HG03280 (cell line): Measurements from ENCODE around the gene NMT1.
"Not testable (repeated sequence)": the region's sequence is repeated elsewhere in the genome, so short reads cannot be mapped to it uniquely, and the experiment has no call there.

Experiments used
- ATAC-seq: cut with Tn5 transposase; IDR thresholded peaks from one replicate; pipeline ENCODE4 v1.9.1; 2021; ENCODE audit warnings: mild to moderate bottlenecking, moderate library complexity; ENCODE audit not compliant: unreplicated experiment

The NMT1 gene

GRCh38 chr17:45117848-45118646, 56.9 kb downstream of the NMT1 start:
- no peak for ATAC-seq

GRCh38 chr17:45118691-45119090, 57.6 kb downstream of the NMT1 start:
- ATAC-seq, result no peak

GRCh38 chr17:45119964-45120363, 58.8 kb downstream of the NMT1 start:
- no peak for ATAC-seq

GRCh38 chr17:45120558-45120957, 59.4 kb downstream of the NMT1 start:
- no peak for ATAC-seq

GRCh38 chr17:45121055-45121454, 59.9 kb downstream of the NMT1 start:
- no peak for ATAC-seq

- no peak for ATAC-seq
Measured at GRCh38 chr17:45123076-45123770, 62.1 kb downstream of the NMT1 start.

- ATAC-seq, result no peak
Measured at GRCh38 chr17:45123930-45124796, 63.0 kb downstream of the NMT1 start.

- not testable (repeated sequence) for ATAC-seq
Measured at GRCh38 chr17:45124797-45125122, 63.6 kb downstream of the NMT1 start.

GRCh38 chr17:45125509-45125908, 64.4 kb downstream of the NMT1 start:
- ATAC-seq, result no peak

- ATAC-seq, result no peak
Measured at GRCh38 chr17:45127207-45127547, 66.1 kb downstream of the NMT1 start.

- ATAC-seq, result no peak
Measured at GRCh38 chr17:45127548-45128300, 66.6 kb downstream of the NMT1 start.

GRCh38 chr17:45128331-45128730, 67.2 kb downstream of the NMT1 start:
- no peak for ATAC-seq

GRCh38 chr17:45128989-45129388, 67.9 kb downstream of the NMT1 start:
- no peak for ATAC-seq

- no peak for ATAC-seq
Measured at GRCh38 chr17:45129426-45129939, 68.4 kb downstream of the NMT1 start.

GRCh38 chr17:45129940-45130680, 69.0 kb downstream of the NMT1 start:
- no peak for ATAC-seq

- ATAC-seq, result no peak
Measured at GRCh38 chr17:45130681-45131615, 69.8 kb downstream of the NMT1 start.

- no peak for ATAC-seq
Measured at GRCh38 chr17:45131616-45132319, 70.7 kb downstream of the NMT1 start.

- no peak for ATAC-seq
Measured at GRCh38 chr17:45132320-45132571, 71.1 kb downstream of the NMT1 start, which contains the start of gene PLCD3. Gene PLCD3 (minus strand): TSS chr17:45132515. CDS start chr17:45132410, 105 bp downstream.
